GM12878 (cell line): Measurements from ENCODE around the gene CD163L1. TPM values are rescaled to one million over a fixed set of nuclear protein-coding genes. Genes with fewer than 3 reads are reported as not detected.

ENCODE experiments used
- ATAC-seq: fragments of 200-7000 bp; cut with Tn5 transposase; 3 replicates; pipeline ENCODE4 v1.9.1; 2020; ENCODE audit warnings: mild to moderate bottlenecking, moderate library complexity
- BruUV-seq: library from RNA; stranded (reverse); fragments of 400-500 nt; replicated peaks from 2 replicates; lab custom pipeline; 2021; lab: Mats Ljungman, UMichigan
- CTCF ChIA-PET: fragments of 300-600 bp; sonication (Branson Sonifier 250); formaldehyde crosslinking; extraction: SDS; loops from one replicate; lab custom pipeline; 2021; ENCODE audit warnings: inconsistent platforms; lab: Yijun Ruan, JAX
- POLR2A ChIA-PET: fragments of 350-600 bp; formaldehyde crosslinking; extraction: SDS; loops from one replicate; lab custom pipeline; 2021; ENCODE audit warnings: inconsistent platforms; lab: Charles Lee
- RAD21 ChIA-PET: fragments of 300-600 bp; sonication (Branson Sonifier 250); formaldehyde crosslinking; loops from one replicate; lab custom pipeline; 2023; ENCODE audit warnings: antibody characterized with exemption; ENCODE audit not compliant: unreplicated experiment; lab: Charles Lee
- SMC1A ChIA-PET: fragments of 300-600 bp; sonication (Branson Sonifier 250); formaldehyde crosslinking; loops from one replicate; lab custom pipeline; 2023; ENCODE audit not compliant: unreplicated experiment, uncharacterized antibody; lab: Charles Lee
- DNase-seq: peaks from one replicate; pipeline ENCODE4 v3.0.0-alpha.2; 2011; ENCODE audit warnings: low read depth, low spot score
- FAIRE-seq: peaks from 3 replicates; lab custom pipeline; 2011; peaks lifted over from hg19 to GRCh38; lab: Jason Lieb, UNC
- H2AFZ ChIP-seq: 2 replicates; pipeline ENCODE4 v1.6.0; 2011; ENCODE audit warnings: low read depth, low read length, control low read depth; ENCODE audit not compliant: control insufficient read depth
- H3K27ac ChIP-seq: 2 replicates; pipeline ENCODE4 v1.5.1; 2011; ENCODE audit warnings: control low read depth; ENCODE audit not compliant: control insufficient read depth, insufficient read depth
- H3K27me3 ChIP-seq, 2 experiments: replicated peaks in 1 of 2; 2 replicates each; pipeline versions ENCODE4 v1.6.0 to v1.6.1; 2011; ENCODE audit warnings: low read length in 1 of 2; ENCODE audit not compliant: control insufficient read depth in 2 of 2, insufficient read depth in 2 of 2
- H3K36me3 ChIP-seq, 2 experiments: 2 replicates each; pipeline ENCODE4 v1.5.1; 2011; ENCODE audit warnings: low read length in 1 of 2; ENCODE audit not compliant: control insufficient read depth in 2 of 2, insufficient read depth in 2 of 2
- H3K4me1 ChIP-seq: 2 replicates; pipeline ENCODE4 v1.6.1; 2011; ENCODE audit warnings: mild to moderate bottlenecking, low read length, moderate library complexity, mixed read lengths; ENCODE audit not compliant: control insufficient read depth, insufficient read depth
- H3K4me2 ChIP-seq: 2 replicates; pipeline ENCODE4 v1.6.0; 2011; ENCODE audit warnings: control low read depth; ENCODE audit not compliant: control insufficient read depth, insufficient read depth
- H3K4me3 ChIP-seq: fragments of 200-600 bp; sonication (generic); 2 replicates; pipeline ENCODE4 v1.5.1; 2016
- H3K79me2 ChIP-seq: 2 replicates; pipeline ENCODE4 v1.6.0; 2011; ENCODE audit warnings: low read length; ENCODE audit not compliant: control insufficient read depth, insufficient read depth
- H3K9ac ChIP-seq: 2 replicates; pipeline ENCODE4 v1.8.0; 2011; ENCODE audit warnings: low read length, control low read depth, mixed read lengths; ENCODE audit not compliant: control insufficient read depth, insufficient read depth
- H3K9me3 ChIP-seq: replicated peaks from 3 replicates; pipeline ENCODE4 v1.5.1; 2011; ENCODE audit warnings: mild to moderate bottlenecking, low read length; ENCODE audit not compliant: control insufficient read depth, insufficient read depth
- H4K20me1 ChIP-seq: 2 replicates; pipeline ENCODE4 v1.6.0; 2011; ENCODE audit not compliant: control insufficient read depth, insufficient read depth
- CBX3 ChIP-seq: fragments of 200-600 bp; sonication (generic); IDR thresholded peaks from 2 replicates; pipeline ENCODE4 v1.6.1; 2016; ENCODE audit warnings: low read depth, borderline replicate concordance
- CBX5 ChIP-seq: sonication (generic); IDR thresholded peaks from 2 replicates; pipeline ENCODE4 v1.6.1; 2016; ENCODE audit warnings: low read depth, moderate library complexity, mild to moderate bottlenecking, inconsistent platforms
- CHD4 ChIP-seq: fragments of 200-600 bp; sonication (generic); IDR thresholded peaks from 2 replicates; pipeline ENCODE4 v1.6.1; 2016; ENCODE audit warnings: mild to moderate bottlenecking
- CREB1 ChIP-seq: IDR thresholded peaks from 2 replicates; pipeline ENCODE4 v1.6.1; 2012; ENCODE audit warnings: low read depth, mild to moderate bottlenecking, inconsistent platforms
- FOS ChIP-seq: IDR thresholded peaks from 3 replicates; pipeline ENCODE4 v1.6.1; 2011; ENCODE audit warnings: borderline replicate concordance; ENCODE audit not compliant: insufficient read length; ENCODE audit errors: extremely low read depth
- IKZF2 ChIP-seq, 2 experiments: fragments of 450-650 bp; IDR thresholded peaks; 2 replicates each; pipeline ENCODE4 v1.6.1; 2017; ENCODE audit warnings: mild to moderate bottlenecking in 2 of 2, moderate library complexity in 2 of 2
- KDM1A ChIP-seq: fragments of 200-600 bp; sonication (generic); IDR thresholded peaks from 2 replicates; pipeline ENCODE4 v1.6.1; 2016; ENCODE audit warnings: borderline replicate concordance
- NFIC ChIP-seq: IDR thresholded peaks from 2 replicates; pipeline ENCODE4 v1.6.1; 2012; ENCODE audit warnings: low read depth, mild to moderate bottlenecking, inconsistent platforms, low read length, moderate library complexity
- SMAD1 ChIP-seq: fragments of 450-650 bp; IDR thresholded peaks from 2 replicates; pipeline ENCODE4 v1.6.1; 2018; ENCODE audit warnings: mild to moderate bottlenecking, low read depth; ENCODE audit not compliant: partially characterized antibody
- TBL1XR1 ChIP-seq: IDR thresholded peaks from 2 replicates; pipeline ENCODE4 v1.6.1; 2012; ENCODE audit warnings: low read depth, low read length, improper control_type of control experiment
- YY1 ChIP-seq: IDR thresholded peaks from 2 replicates; pipeline ENCODE4 v1.6.1; 2011; ENCODE audit warnings: low read depth, mild to moderate bottlenecking, low read length
- WGBS: methylation state at CpG from one replicate; pipeline ENCODE4 v1.1.6; 2016; ENCODE audit warnings: low lambda C conversion rate; ENCODE audit not compliant: insufficient replicate concordance, insufficient coverage; ENCODE audit errors: missing lambda C conversion rate; 5-methylcytosine and 5-hydroxymethylcytosine counted together
- in situ Hi-C: fragments of 300-500 bp; cut with MboI; formaldehyde crosslinking; loops from 9 replicates; pipeline ENCODE4 v1.14.3; 2018; ENCODE audit warnings: mixed read lengths
- intact Hi-C: fragments of 100-400 bp; cut with micrococcal nuclease; formaldehyde crosslinking; loops from one replicate; pipeline ENCODE4 v1.14.2; 2022; ENCODE audit not compliant: unreplicated experiment
- polyA plus RNA-seq, 11 experiments: library from polyadenylated mRNA; depleted of rRNA in 4 of 11; unstranded in 6 of 11; stranded (reverse) in 5 of 11; fragments of >200 nt; fragmentation: Nextera tagmentation in 4 of 11; fragmentation: Illumina TruSeq in 1 of 11; extraction: Ambion mirVana in 4 of 11; extraction: Trizol in 1 of 11; gene quantifications; 1 replicate in 1 of 11; 2 replicates in 10 of 11; pipeline versions ENCODE4 v1.2.1 to v1.2.3, GENCODE V29; 2011 to 2016; ENCODE audit warnings: inconsistent platforms in 2 of 11, missing spikeins in 2 of 11, low read depth in 1 of 11
- total RNA-seq, 4 experiments: library from RNA; depleted of rRNA in 3 of 4; stranded (reverse); fragments of >200 nt in 3 of 4; fragmentation: Illumina TruSeq in 1 of 4; extraction: Trizol in 1 of 4; gene quantifications; 2 replicates each; pipeline versions ENCODE4 v1.2.1 to v1.2.3, GENCODE V29; 2013 to 2021
- TF ChIP-seq, protein P1 (sequence below): fragments of 450-650 bp; IDR thresholded peaks from 2 replicates; pipeline ENCODE4 v1.6.1; 2016; ENCODE audit warnings: mild to moderate bottlenecking
- TF ChIP-seq, protein P2 (sequence below): IDR thresholded peaks from 2 replicates; pipeline ENCODE4 v1.6.1; 2011; ENCODE audit warnings: borderline replicate concordance, low read depth, mild to moderate bottlenecking, moderate library complexity, mixed read lengths, low read length; ENCODE audit not compliant: insufficient read depth; ENCODE audit errors: extremely low read length
- TF ChIP-seq, protein P3 (sequence below): fragments of 450-650 bp; IDR thresholded peaks from 2 replicates; pipeline ENCODE4 v1.6.1; 2017; ENCODE audit warnings: borderline replicate concordance
- TF ChIP-seq, protein P4 (sequence below): fragments of 450-650 bp; IDR thresholded peaks from 2 replicates; pipeline ENCODE4 v1.6.1; 2017; ENCODE audit warnings: low read depth, mild to moderate bottlenecking, moderate library complexity
- TF ChIP-seq, protein P5 (sequence below): fragments of 450-650 bp; IDR thresholded peaks from 2 replicates; pipeline ENCODE4 v1.6.1; 2016; ENCODE audit warnings: mild to moderate bottlenecking

CD163L1 gene
- total and polyA plus RNA-seq, 10 of the 15 experiments (the other 5 are each of a cell fraction or from before 2014, with no cell fraction given): 0.49 to 2.9 (median 1.6) TPM; not detected in 1

DNA sequence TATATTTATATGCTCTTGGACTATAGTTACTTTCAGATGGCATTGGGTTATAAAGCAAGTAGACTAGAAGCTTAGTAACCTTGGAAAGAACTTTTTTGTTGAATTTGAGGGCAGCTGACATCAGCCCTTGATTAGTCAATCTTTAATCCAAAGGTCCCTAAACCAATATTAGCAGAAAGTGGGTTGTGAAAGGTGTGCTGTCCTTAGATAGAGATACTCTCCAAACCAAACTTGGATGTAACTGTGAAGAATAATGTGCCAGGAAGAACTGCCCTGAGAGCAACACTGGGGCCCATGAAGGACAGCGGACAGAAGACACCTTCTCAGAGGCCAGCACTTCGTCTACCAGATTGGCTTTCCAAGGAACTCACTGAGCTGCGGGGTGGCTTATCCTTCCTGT, 49.1 kb upstream of the CD163L1 start:
- no peaks in the 10 kb centered on the region for H3K4me1 ChIP-seq
- WGBS: 28% methylated on average over 3 of the region's 3 CpGs
- H3K4me2 ChIP-seq: no peak overlapping the region
- FAIRE-seq (no peak), DNase-seq (no peak), ATAC-seq (no peak)
- no peak overlapping the region for H3K27ac ChIP-seq
- H3K4me3 ChIP-seq: no peak overlapping the region
- TF ChIP-seq, protein P1, sequence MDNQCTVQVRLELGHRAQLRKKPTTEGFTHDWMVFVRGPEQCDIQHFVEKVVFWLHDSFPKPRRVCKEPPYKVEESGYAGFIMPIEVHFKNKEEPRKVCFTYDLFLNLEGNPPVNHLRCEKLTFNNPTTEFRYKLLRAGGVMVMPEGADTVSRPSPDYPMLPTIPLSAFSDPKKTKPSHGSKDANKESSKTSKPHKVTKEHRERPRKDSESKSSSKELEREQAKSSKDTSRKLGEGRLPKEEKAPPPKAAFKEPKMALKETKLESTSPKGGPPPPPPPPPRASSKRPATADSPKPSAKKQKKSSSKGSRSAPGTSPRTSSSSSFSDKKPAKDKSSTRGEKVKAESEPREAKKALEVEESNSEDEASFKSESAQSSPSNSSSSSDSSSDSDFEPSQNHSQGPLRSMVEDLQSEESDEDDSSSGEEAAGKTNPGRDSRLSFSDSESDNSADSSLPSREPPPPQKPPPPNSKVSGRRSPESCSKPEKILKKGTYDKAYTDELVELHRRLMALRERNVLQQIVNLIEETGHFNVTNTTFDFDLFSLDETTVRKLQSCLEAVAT: no peak
- TF ChIP-seq, protein P2, sequence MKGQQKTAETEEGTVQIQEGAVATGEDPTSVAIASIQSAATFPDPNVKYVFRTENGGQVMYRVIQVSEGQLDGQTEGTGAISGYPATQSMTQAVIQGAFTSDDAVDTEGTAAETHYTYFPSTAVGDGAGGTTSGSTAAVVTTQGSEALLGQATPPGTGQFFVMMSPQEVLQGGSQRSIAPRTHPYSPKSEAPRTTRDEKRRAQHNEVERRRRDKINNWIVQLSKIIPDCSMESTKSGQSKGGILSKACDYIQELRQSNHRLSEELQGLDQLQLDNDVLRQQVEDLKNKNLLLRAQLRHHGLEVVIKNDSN: no peak
- TF ChIP-seq YY1: no peak
- no peak for TF ChIP-seq IKZF2 (IDR thresholded peaks at IDR 0.05)
- no peak for TF ChIP-seq FOS
- TF ChIP-seq, protein P3, sequence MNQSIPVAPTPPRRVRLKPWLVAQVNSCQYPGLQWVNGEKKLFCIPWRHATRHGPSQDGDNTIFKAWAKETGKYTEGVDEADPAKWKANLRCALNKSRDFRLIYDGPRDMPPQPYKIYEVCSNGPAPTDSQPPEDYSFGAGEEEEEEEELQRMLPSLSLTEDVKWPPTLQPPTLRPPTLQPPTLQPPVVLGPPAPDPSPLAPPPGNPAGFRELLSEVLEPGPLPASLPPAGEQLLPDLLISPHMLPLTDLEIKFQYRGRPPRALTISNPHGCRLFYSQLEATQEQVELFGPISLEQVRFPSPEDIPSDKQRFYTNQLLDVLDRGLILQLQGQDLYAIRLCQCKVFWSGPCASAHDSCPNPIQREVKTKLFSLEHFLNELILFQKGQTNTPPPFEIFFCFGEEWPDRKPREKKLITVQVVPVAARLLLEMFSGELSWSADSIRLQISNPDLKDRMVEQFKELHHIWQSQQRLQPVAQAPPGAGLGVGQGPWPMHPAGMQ: no peak
- TF ChIP-seq KDM1A: no peak
- TF ChIP-seq CBX3: no peak
- no peak for TF ChIP-seq CBX5
- no peak for TF ChIP-seq TBL1XR1
- TF ChIP-seq, protein P4, sequence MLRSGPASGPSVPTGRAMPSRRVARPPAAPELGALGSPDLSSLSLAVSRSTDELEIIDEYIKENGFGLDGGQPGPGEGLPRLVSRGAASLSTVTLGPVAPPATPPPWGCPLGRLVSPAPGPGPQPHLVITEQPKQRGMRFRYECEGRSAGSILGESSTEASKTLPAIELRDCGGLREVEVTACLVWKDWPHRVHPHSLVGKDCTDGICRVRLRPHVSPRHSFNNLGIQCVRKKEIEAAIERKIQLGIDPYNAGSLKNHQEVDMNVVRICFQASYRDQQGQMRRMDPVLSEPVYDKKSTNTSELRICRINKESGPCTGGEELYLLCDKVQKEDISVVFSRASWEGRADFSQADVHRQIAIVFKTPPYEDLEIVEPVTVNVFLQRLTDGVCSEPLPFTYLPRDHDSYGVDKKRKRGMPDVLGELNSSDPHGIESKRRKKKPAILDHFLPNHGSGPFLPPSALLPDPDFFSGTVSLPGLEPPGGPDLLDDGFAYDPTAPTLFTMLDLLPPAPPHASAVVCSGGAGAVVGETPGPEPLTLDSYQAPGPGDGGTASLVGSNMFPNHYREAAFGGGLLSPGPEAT: no peak
- TF ChIP-seq CREB1: no peak
- no peak for TF ChIP-seq SMAD1
- TF ChIP-seq, protein P5, sequence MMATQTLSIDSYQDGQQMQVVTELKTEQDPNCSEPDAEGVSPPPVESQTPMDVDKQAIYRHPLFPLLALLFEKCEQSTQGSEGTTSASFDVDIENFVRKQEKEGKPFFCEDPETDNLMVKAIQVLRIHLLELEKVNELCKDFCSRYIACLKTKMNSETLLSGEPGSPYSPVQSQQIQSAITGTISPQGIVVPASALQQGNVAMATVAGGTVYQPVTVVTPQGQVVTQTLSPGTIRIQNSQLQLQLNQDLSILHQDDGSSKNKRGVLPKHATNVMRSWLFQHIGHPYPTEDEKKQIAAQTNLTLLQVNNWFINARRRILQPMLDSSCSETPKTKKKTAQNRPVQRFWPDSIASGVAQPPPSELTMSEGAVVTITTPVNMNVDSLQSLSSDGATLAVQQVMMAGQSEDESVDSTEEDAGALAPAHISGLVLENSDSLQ: no peak
- no peak for TF ChIP-seq CHD4
- no peak for TF ChIP-seq NFIC
- no peaks in the 10 kb centered on the region for H4K20me1 ChIP-seq
- ChIA-PET SMC1A (no interaction called here), CTCF (no interaction called here), POLR2A (no interaction called here), RAD21 (no interaction called here)
- no TSS peak for BruUV-seq
- H3K9me3 ChIP-seq: no peaks in the 10 kb centered on the region
- H3K36me3 ChIP-seq: no peaks in the 10 kb centered on the region
- H2AFZ ChIP-seq: no peak overlapping the region
- H3K9ac ChIP-seq: no peak overlapping the region
- no peaks in the 10 kb centered on the region for H3K27me3 ChIP-seq
- intact Hi-C loops (no loop called here), in situ Hi-C loops (no loop called here)
- no peaks in the 10 kb centered on the region for H3K79me2 ChIP-seq
